A549 (cell line): Measurements from ENCODE around the gene SYT13. TPM values are rescaled to one million over a fixed set of nuclear protein-coding genes. Genes with fewer than 3 reads are reported as not detected.

Experiments
- ATAC-seq, 2 experiments: fragments of 200-7000 bp in 1 of 2; fragments of >200 bp in 1 of 2; cut with Nextera tagmentation in 1 of 2; cut with Tn5 transposase in 1 of 2; 3 replicates each; pipeline versions ENCODE4 v1.8.0 to v1.9.1; 2018 to 2020; ENCODE audit warnings: mild to moderate bottlenecking in 1 of 2, moderate library complexity in 1 of 2
- CTCF ChIA-PET: fragments of 300-600 bp; sonication (Branson Sonifier 250); formaldehyde crosslinking; extraction: SDS; loops from one replicate; lab custom pipeline; 2021; ENCODE audit warnings: antibody characterized with exemption, inconsistent platforms; lab: Yijun Ruan, JAX
- POLR2A ChIA-PET: fragments of 350-600 bp; formaldehyde crosslinking; extraction: SDS; loops from one replicate; lab custom pipeline; 2021; ENCODE audit warnings: antibody characterized with exemption, inconsistent platforms; lab: Yijun Ruan, JAX
- DNase-seq, 2 experiments: peaks; one replicate each; pipeline versions ENCODE4 v3.0.0 to v3.0.0-alpha.2; 2011 to 2016; ENCODE audit warnings: low read depth in 1 of 2, low spot score in 1 of 2
- FAIRE-seq: peaks from 2 replicates; lab custom pipeline; 2011; peaks lifted over from hg19 to GRCh38; lab: Jason Lieb, UNC
- H3K27ac ChIP-seq, 2 experiments: fragments of >200 bp; sonication (Bioruptor Twin); formaldehyde crosslinking; 3 replicates each; pipeline ENCODE4 v1.5.1; 2016 to 2017
- H3K4me1 ChIP-seq: fragments of >200 bp; sonication (Bioruptor Twin); formaldehyde crosslinking; 3 replicates; pipeline ENCODE4 v1.6.1; 2016
- H3K4me2 ChIP-seq: fragments of >200 bp; sonication (Bioruptor Twin); formaldehyde crosslinking; 3 replicates; pipeline ENCODE4 v1.6.1; 2016
- H3K4me3 ChIP-seq: fragments of >200 bp; sonication (Bioruptor Twin); formaldehyde crosslinking; 3 replicates; pipeline ENCODE4 v1.5.1; 2016
- H3K9me3 ChIP-seq: fragments of >200 bp; sonication (Bioruptor Twin); formaldehyde crosslinking; 3 replicates; pipeline ENCODE4 v1.6.1; 2016
- CBX8 ChIP-seq: fragments of 200-600 bp; sonication (generic); IDR thresholded peaks from 2 replicates; pipeline ENCODE4 v1.6.1; 2016
- CEBPB ChIP-seq, 2 experiments: fragments of >200 bp in 1 of 2; sonication (Bioruptor Twin) in 1 of 2; formaldehyde crosslinking in 1 of 2; IDR thresholded peaks; 2 replicates each; pipeline ENCODE4 v1.6.1; 2012 to 2016
- ELK1 ChIP-seq: fragments of 150-350 bp; IDR thresholded peaks from 2 replicates; pipeline ENCODE4 v1.6.1; 2014; ENCODE audit warnings: low read depth, mild to moderate bottlenecking, low read length
- EP300 ChIP-seq, 2 experiments: fragments of >200 bp; sonication (Bioruptor Twin); formaldehyde crosslinking; IDR thresholded peaks; 2 replicates in 1 of 2; 3 replicates in 1 of 2; pipeline ENCODE4 v1.6.1; 2016 to 2017
- FOSL2 ChIP-seq, 2 experiments: fragments of 450-650 bp in 1 of 2; fragments of >200 bp in 1 of 2; sonication (Bioruptor Twin) in 1 of 2; formaldehyde crosslinking; IDR thresholded peaks; 2 replicates each; pipeline versions ENCODE4 v1.5.0 to v1.6.1; 2016 to 2020; ENCODE audit warnings: mild to moderate bottlenecking in 1 of 2, moderate library complexity in 1 of 2
- FOXS1 ChIP-seq: fragments of 250-450 bp; sonication (Bioruptor Pico); IDR thresholded peaks from 2 replicates; pipeline ENCODE4 v1.5.0; 2020; ENCODE audit warnings: mild to moderate bottlenecking, moderate library complexity
- HOXA7 ChIP-seq: fragments of 250-450 bp; sonication (Bioruptor Pico); IDR thresholded peaks from 2 replicates; pipeline ENCODE4 v1.5.0; 2020; ENCODE audit warnings: mild to moderate bottlenecking, moderate library complexity
- JUN ChIP-seq, 2 experiments: fragments of >200 bp; sonication (Bioruptor Twin); formaldehyde crosslinking; IDR thresholded peaks; 2 replicates in 1 of 2; 3 replicates in 1 of 2; pipeline ENCODE4 v1.6.1; 2016 to 2017
- MAZ ChIP-seq: fragments of 150-350 bp; IDR thresholded peaks from 2 replicates; pipeline ENCODE4 v1.6.1; 2014; ENCODE audit warnings: antibody characterized with exemption, low read depth, low read length, borderline replicate concordance
- NPAS2 ChIP-seq: fragments of 250-450 bp; sonication (Bioruptor Pico); IDR thresholded peaks from 2 replicates; pipeline ENCODE4 v1.8.0; 2022; ENCODE audit warnings: mild to moderate bottlenecking, moderate library complexity, borderline replicate concordance
- PBX3 ChIP-seq: IDR thresholded peaks from 2 replicates; pipeline ENCODE4 v1.6.1; 2012
- POLR2A ChIP-seq: IDR thresholded peaks from 2 replicates; pipeline ENCODE4 v1.6.1; 2012; ENCODE audit warnings: mild to moderate bottlenecking, low read length
- RAD21 ChIP-seq, 2 experiments: fragments of >200 bp in 1 of 2; sonication (Bioruptor Twin) in 1 of 2; formaldehyde crosslinking in 1 of 2; IDR thresholded peaks in 1 of 2; conservative IDR thresholded peaks in 1 of 2; 2 replicates in 1 of 2; 3 replicates in 1 of 2; pipeline ENCODE4 v1.6.1; 2012 to 2018; ENCODE audit warnings: inconsistent platforms in 1 of 2
- RCOR1 ChIP-seq: fragments of 150-350 bp; IDR thresholded peaks from 2 replicates; pipeline ENCODE4 v1.6.1; 2014; ENCODE audit warnings: antibody characterized with exemption, low read length, low read depth
- RNF2 ChIP-seq: fragments of 200-600 bp; sonication (generic); IDR thresholded peaks from 2 replicates; pipeline ENCODE4 v1.6.1; 2016; ENCODE audit warnings: low read depth, mild to moderate bottlenecking, antibody characterized with exemption, moderate library complexity, borderline replicate concordance
- ZFP36 ChIP-seq: fragments of 450-650 bp; IDR thresholded peaks from 2 replicates; pipeline ENCODE4 v1.6.1; 2014; ENCODE audit warnings: borderline replicate concordance; ENCODE audit not compliant: partially characterized antibody
- ZNF302 ChIP-seq: fragments of 250-450 bp; sonication (Bioruptor Pico); IDR thresholded peaks from 2 replicates; pipeline ENCODE4 v1.9.0; 2021; ENCODE audit warnings: inconsistent platforms, mild to moderate bottlenecking, moderate library complexity
- WGBS: methylation state at CpG from one replicate; pipeline ENCODE4 v1.1.6; 2017; ENCODE audit errors: missing lambda C conversion rate; 5-methylcytosine and 5-hydroxymethylcytosine counted together
- polyA plus RNA-seq, 4 experiments: library from polyadenylated mRNA; depleted of rRNA in 3 of 4; stranded (reverse); fragments of >200 nt; fragmentation: RNase III in 1 of 4; extraction: RNeasy Plus Mini Kit Qiagen cat#74134 plus additional on column Dnase treatment in 1 of 4; gene quantifications; 2 replicates in 3 of 4; 3 replicates in 1 of 4; pipeline ENCODE4 v1.2.3, GENCODE V29; 2011 to 2017
- TF ChIP-seq, protein P1 (sequence below): fragments of 450-650 bp; IDR thresholded peaks from 2 replicates; pipeline ENCODE4 v1.6.1; 2014; ENCODE audit warnings: antibody characterized with exemption
- TF ChIP-seq, protein P2 (sequence below): fragments of 200-600 bp; sonication (generic); IDR thresholded peaks from 2 replicates; pipeline ENCODE4 v1.6.1; 2016; ENCODE audit warnings: antibody characterized with exemption, mild to moderate bottlenecking, moderate library complexity
- TF ChIP-seq, protein P3 (sequence below): fragments of >200 bp; sonication (Bioruptor Twin); formaldehyde crosslinking; IDR thresholded peaks from 3 replicates; pipeline ENCODE4 v1.6.1; 2016
- TF ChIP-seq, protein P4 (sequence below): IDR thresholded peaks from 2 replicates; pipeline ENCODE4 v1.6.1; 2012

The SYT13 gene
- polyA plus RNA-seq, 2 of the 4 experiments (the other 2 are of a cell fraction) = 8.1 to 12.9 TPM

DNA sequence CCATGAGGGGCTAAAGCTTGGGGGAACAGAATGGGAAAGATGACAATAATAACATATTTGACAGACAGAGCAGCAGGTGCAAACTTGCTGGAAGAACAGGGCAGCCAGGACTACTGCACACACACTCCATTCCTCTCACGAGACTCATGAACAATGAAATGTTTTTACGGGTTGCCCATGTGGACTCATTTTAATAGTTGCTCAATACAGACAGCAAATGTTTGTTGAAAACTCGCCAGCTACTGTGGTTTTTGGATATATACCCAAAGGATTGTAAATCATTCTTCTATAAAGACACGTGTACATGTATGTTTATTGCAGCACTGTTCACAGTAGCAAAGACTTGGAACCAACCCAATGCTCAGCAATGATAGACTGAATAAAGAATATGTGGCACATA lies 10.3 kb downstream of the SYT13 start:
- H3K4me2 ChIP-seq = no peak overlapping the region
- WGBS = 85% methylated on average over 4 of the region's 4 CpGs
- peaks cover 17% of the 10 kb centered on the region for H3K9me3 ChIP-seq
- no peak for ATAC-seq
- CTCF ChIA-PET = interaction anchor here (1.8 kb wide), 1 partner anchor 24 kb away, joined by 5 read pairs; no protein-coding TSS in a partner anchor
- POLR2A ChIA-PET = no interaction called here
- FAIRE-seq = no peak
- H3K4me3 ChIP-seq = no peak overlapping the region
- TF ChIP-seq, protein P1, sequence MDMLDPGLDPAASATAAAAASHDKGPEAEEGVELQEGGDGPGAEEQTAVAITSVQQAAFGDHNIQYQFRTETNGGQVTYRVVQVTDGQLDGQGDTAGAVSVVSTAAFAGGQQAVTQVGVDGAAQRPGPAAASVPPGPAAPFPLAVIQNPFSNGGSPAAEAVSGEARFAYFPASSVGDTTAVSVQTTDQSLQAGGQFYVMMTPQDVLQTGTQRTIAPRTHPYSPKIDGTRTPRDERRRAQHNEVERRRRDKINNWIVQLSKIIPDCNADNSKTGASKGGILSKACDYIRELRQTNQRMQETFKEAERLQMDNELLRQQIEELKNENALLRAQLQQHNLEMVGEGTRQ = no peak
- TF ChIP-seq RCOR1 = no peak
- TF ChIP-seq HOXA7 (CRISPR knock-in tag) = no peak
- no peak for TF ChIP-seq FOXS1 (CRISPR knock-in tag)
- no peak for TF ChIP-seq RAD21 (conservative IDR thresholded peaks at IDR 0.05 in 1 of 2, IDR thresholded peaks at IDR 0.05 in 1 of 2)
- no peak for TF ChIP-seq PBX3
- TF ChIP-seq ELK1 = no peak
- TF ChIP-seq, protein P2, sequence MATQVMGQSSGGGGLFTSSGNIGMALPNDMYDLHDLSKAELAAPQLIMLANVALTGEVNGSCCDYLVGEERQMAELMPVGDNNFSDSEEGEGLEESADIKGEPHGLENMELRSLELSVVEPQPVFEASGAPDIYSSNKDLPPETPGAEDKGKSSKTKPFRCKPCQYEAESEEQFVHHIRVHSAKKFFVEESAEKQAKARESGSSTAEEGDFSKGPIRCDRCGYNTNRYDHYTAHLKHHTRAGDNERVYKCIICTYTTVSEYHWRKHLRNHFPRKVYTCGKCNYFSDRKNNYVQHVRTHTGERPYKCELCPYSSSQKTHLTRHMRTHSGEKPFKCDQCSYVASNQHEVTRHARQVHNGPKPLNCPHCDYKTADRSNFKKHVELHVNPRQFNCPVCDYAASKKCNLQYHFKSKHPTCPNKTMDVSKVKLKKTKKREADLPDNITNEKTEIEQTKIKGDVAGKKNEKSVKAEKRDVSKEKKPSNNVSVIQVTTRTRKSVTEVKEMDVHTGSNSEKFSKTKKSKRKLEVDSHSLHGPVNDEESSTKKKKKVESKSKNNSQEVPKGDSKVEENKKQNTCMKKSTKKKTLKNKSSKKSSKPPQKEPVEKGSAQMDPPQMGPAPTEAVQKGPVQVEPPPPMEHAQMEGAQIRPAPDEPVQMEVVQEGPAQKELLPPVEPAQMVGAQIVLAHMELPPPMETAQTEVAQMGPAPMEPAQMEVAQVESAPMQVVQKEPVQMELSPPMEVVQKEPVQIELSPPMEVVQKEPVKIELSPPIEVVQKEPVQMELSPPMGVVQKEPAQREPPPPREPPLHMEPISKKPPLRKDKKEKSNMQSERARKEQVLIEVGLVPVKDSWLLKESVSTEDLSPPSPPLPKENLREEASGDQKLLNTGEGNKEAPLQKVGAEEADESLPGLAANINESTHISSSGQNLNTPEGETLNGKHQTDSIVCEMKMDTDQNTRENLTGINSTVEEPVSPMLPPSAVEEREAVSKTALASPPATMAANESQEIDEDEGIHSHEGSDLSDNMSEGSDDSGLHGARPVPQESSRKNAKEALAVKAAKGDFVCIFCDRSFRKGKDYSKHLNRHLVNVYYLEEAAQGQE = no peak
- no peak for TF ChIP-seq CBX8
- TF ChIP-seq RNF2 = no peak
- no peak for TF ChIP-seq FOSL2 (IDR thresholded peaks at IDR 0.05)
- no peak for TF ChIP-seq FOSL2 (CRISPR knock-in tag; IDR thresholded peaks at IDR 0.05)
- TF ChIP-seq ZFP36 = no peak
- no peak for TF ChIP-seq ZNF302
- no peak for TF ChIP-seq CEBPB (IDR thresholded peaks at IDR 0.05)
- no peak for TF ChIP-seq POLR2A
- no peak for TF ChIP-seq EP300 (IDR thresholded peaks at IDR 0.05)
- no peak overlapping the region for H3K27ac ChIP-seq
- H3K4me1 ChIP-seq = peaks cover 29% of the 10 kb centered on the region
- DNase-seq = no peak

DNA sequence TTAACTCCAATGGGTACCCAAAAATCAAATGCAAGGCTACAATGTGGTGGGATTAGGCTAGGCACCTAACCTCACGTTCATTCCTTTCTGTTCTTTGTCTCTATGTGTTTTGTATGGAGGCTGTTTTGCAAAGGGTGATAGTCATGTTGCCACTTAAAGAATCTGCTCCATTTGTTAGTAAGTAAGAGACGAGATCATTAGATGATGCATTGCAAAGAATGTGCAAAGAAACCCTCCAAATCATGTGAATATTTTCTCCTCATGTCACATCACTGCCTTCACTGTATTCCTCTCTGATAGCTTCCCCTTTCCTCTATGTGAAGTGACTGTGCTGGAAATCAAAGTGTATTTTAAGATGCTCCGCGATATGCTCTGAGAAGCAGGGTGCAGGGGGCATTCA lies 11.9 kb downstream of the SYT13 start:
- FAIRE-seq (no peak), DNase-seq (no peak), ATAC-seq (no peak)
- ChIA-PET CTCF (interaction anchor here (1.0 to 1.3 kb wide), 2 partner anchors 21 to 164 kb away, joined by 5 read pairs; no protein-coding TSS in a partner anchor), POLR2A (no interaction called here)
- no peak overlapping the region for H3K4me3 ChIP-seq
- WGBS = 65% methylated on average over 4 of the region's 4 CpGs
- peak overlapping the region; percentile 64; the same call in 2 of the 3 replicates for H3K4me2 ChIP-seq
- peaks cover 45% of the 10 kb centered on the region for H3K4me1 ChIP-seq
- TF ChIP-seq, protein P3, sequence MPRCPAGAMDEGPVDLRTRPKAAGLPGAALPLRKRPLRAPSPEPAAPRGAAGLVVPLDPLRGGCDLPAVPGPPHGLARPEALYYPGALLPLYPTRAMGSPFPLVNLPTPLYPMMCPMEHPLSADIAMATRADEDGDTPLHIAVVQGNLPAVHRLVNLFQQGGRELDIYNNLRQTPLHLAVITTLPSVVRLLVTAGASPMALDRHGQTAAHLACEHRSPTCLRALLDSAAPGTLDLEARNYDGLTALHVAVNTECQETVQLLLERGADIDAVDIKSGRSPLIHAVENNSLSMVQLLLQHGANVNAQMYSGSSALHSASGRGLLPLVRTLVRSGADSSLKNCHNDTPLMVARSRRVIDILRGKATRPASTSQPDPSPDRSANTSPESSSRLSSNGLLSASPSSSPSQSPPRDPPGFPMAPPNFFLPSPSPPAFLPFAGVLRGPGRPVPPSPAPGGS = no peak
- no peak for TF ChIP-seq JUN (IDR thresholded peaks at IDR 0.05)
- no peak for TF ChIP-seq EP300 (IDR thresholded peaks at IDR 0.05)
- TF ChIP-seq, protein P4, sequence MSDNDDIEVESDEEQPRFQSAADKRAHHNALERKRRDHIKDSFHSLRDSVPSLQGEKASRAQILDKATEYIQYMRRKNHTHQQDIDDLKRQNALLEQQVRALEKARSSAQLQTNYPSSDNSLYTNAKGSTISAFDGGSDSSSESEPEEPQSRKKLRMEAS = no peak
- TF ChIP-seq, protein P2 = no peak
- no peak for TF ChIP-seq ZFP36
- no peak for TF ChIP-seq MAZ
- no peak for TF ChIP-seq CEBPB (IDR thresholded peaks at IDR 0.05)
- TF ChIP-seq NPAS2 = no peak
- H3K27ac ChIP-seq = peak overlapping the region in 1 of 2 experiments; percentile 34; a peak in 1 of 6 replicates
- peaks cover 5% of the 10 kb centered on the region for H3K9me3 ChIP-seq
